Spleen (tissue), 11 donors: ENCODE data around the gene MAZ. TPM values are rescaled to one million over a fixed set of nuclear protein-coding genes. Genes with fewer than 3 reads are reported as not detected.

Experiments used
- DNase-seq: peaks from one replicate; pipeline ENCODE4 v3.0.0-alpha.2; 2020
- H3K27ac ChIP-seq, 8 donors: fragments of 200-600 bp; sonication (generic) in 7 of 8; 1 replicate in 4 of 8; 2 replicates in 4 of 8; pipeline versions ENCODE4 v1.5.0 to v1.8.0; 2016 to 2021; ENCODE audit warnings: inconsistent platforms in 4 of 8, mild to moderate bottlenecking in 4 of 8, moderate library complexity in 1 of 8
- H3K27me3 ChIP-seq, 7 donors: fragments of 200-600 bp; sonication (generic) in 6 of 7; replicated peaks in 1 of 7; 1 replicate in 4 of 7; 2 replicates in 3 of 7; pipeline versions ENCODE4 v1.5.0 to v1.8.0; 2016 to 2021; ENCODE audit warnings: inconsistent platforms in 3 of 7, mild to moderate bottlenecking in 1 of 7
- H3K36me3 ChIP-seq, 6 donors: fragments of 200-600 bp; sonication (generic) in 5 of 6; 1 replicate in 4 of 6; 2 replicates in 2 of 6; pipeline versions ENCODE4 v1.5.0 to v1.8.0; 2016 to 2021; ENCODE audit warnings: inconsistent platforms in 2 of 6
- H3K4me1 ChIP-seq, 6 donors: fragments of 200-600 bp; sonication (generic) in 5 of 6; 1 replicate in 3 of 6; 2 replicates in 3 of 6; pipeline versions ENCODE4 v1.5.0 to v1.8.0; 2016 to 2021; ENCODE audit warnings: inconsistent platforms in 3 of 6
- H3K4me3 ChIP-seq, 8 donors: fragments of 200-600 bp; sonication (generic) in 7 of 8; 1 replicate in 4 of 8; 2 replicates in 4 of 8; pipeline versions ENCODE4 v1.5.0 to v1.8.0; 2016 to 2021; ENCODE audit warnings: inconsistent platforms in 4 of 8, mild to moderate bottlenecking in 4 of 8, moderate library complexity in 2 of 8
- H3K9me3 ChIP-seq, 8 donors: fragments of 200-600 bp; sonication (generic) in 7 of 8; 1 replicate in 4 of 8; 2 replicates in 4 of 8; pipeline versions ENCODE4 v1.5.0 to v1.8.0; 2016 to 2021; ENCODE audit warnings: inconsistent platforms in 4 of 8
- POLR2A ChIP-seq, 3 donors: fragments of 450-650 bp; IDR thresholded peaks; one replicate each; pipeline ENCODE4 v1.5.1; 2017; ENCODE audit warnings: antibody characterized with exemption in 3 of 3, mild to moderate bottlenecking in 1 of 3
- POLR2AphosphoS5 ChIP-seq, 3 donors: sonication (generic); formaldehyde crosslinking; IDR thresholded peaks; one replicate each; pipeline ENCODE4 v1.5.1; 2017; ENCODE audit warnings: antibody characterized with exemption in 3 of 3
- WGBS, 5 donors: extraction: QIAGEN DNeasy Blood & Tissue Kit in 3 of 5; methylation state at CpG; one replicate each; pipeline versions ENCODE4 v1.1.5 to v1.1.7; 2013 to 2018; 5-methylcytosine and 5-hydroxymethylcytosine counted together
- intact Hi-C: fragments of 100-400 bp; cut with DNase I; formaldehyde crosslinking; loops from one replicate; pipeline ENCODE4 v1.15.0; 2023; ENCODE audit warnings: low total_unique reads
- polyA plus RNA-seq, 3 donors: library from polyadenylated mRNA; stranded (reverse); fragments of 200-250 nt; gene quantifications; one replicate each; pipeline ENCODE4 v1.2.1, GENCODE V29; 2013
- total RNA-seq, 7 donors: library from RNA; depleted of rRNA in 3 of 7; stranded (reverse); fragments of >200 nt in 3 of 7; fragmentation: NEBNext Ultra II Directional in 4 of 7; extraction: Animal tissue kit (Norgen Biotek cat#: 25700) in 4 of 7; gene quantifications; one replicate each; pipeline versions ENCODE4 v1.1.0 to v1.2.1, GENCODE V29; 2016 to 2021
- TF ChIP-seq, protein P1 (sequence below), 11 experiments: fragments of 200-600 bp in 7 of 11; fragments of 450-650 bp in 4 of 11; sonication (generic) in 4 of 11; IDR thresholded peaks in 8 of 11; conservative IDR thresholded peaks in 3 of 11; 1 replicate in 7 of 11; 2 replicates in 4 of 11; pipeline versions ENCODE4 v1.4.0 to v1.8.0; 2016 to 2021; ENCODE audit warnings: antibody characterized with exemption in 11 of 11, inconsistent platforms in 4 of 11, mild to moderate bottlenecking in 1 of 11
- donor health status: healthy with polysubstance abuse.
- donor health status: DM: no; HTN: no; CAD: no; lungs with moderate emphysema.
- donor health status: DM: no; HTN: no; CAD: no.
- donor health status: Bipolar disorder and iron deficiency.
- donor health status: healthy.
- donor health status: DM: no; HTN: no; CAD: no.
- donor health status: DM: yes; HTN: yes; CAD: no.

Gene MAZ
- total and polyA plus RNA-seq, 10 donors: 82.7 to 157 (median 113) TPM

DNA sequence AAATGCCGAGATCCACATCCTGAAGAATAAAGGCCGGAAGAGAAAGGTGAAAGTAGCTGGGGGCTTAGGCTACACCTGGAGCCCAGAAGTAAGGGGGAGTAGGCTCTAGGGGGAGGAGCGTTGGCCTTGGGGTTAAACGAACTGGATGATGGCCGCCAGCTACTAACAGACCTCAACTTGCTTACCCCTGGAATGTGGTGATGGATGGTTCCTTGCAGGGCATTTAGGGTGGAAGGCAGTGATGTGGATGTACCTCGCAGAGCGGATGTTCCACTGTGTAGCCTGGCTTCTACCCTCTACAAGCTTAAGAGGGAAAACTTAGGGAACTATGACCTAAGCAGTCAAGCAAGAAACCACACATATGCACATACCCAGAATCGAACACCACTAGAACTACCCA lies 2.3 kb upstream of the MAZ start:
- H3K4me3 ChIP-seq: peak overlapping the region in 2 of 8 donors; percentile 79 to 92
- peak overlapping the region in 7 of 8 donors; percentile 97 to 100 (median 98) for H3K27ac ChIP-seq
- 67 to 79% (median 73%) methylated on average over 8 of the region's 8 CpGs for WGBS, 5 donors
- H3K4me1 ChIP-seq: peaks cover 18 to 36% (median 33%) of the 10 kb centered on the region in 6 donors
- no peak for DNase-seq
- no peaks in the 10 kb centered on the region for H3K27me3 ChIP-seq
- TF ChIP-seq, protein P1, sequence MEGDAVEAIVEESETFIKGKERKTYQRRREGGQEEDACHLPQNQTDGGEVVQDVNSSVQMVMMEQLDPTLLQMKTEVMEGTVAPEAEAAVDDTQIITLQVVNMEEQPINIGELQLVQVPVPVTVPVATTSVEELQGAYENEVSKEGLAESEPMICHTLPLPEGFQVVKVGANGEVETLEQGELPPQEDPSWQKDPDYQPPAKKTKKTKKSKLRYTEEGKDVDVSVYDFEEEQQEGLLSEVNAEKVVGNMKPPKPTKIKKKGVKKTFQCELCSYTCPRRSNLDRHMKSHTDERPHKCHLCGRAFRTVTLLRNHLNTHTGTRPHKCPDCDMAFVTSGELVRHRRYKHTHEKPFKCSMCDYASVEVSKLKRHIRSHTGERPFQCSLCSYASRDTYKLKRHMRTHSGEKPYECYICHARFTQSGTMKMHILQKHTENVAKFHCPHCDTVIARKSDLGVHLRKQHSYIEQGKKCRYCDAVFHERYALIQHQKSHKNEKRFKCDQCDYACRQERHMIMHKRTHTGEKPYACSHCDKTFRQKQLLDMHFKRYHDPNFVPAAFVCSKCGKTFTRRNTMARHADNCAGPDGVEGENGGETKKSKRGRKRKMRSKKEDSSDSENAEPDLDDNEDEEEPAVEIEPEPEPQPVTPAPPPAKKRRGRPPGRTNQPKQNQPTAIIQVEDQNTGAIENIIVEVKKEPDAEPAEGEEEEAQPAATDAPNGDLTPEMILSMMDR (IDR thresholded peaks at IDR 0.05 in 8 of 11, conservative IDR thresholded peaks at IDR 0.05 in 3 of 11): no peak
- TF ChIP-seq POLR2A (IDR thresholded peaks at IDR 0.05) (no peak), POLR2AphosphoS5 (IDR thresholded peaks at IDR 0.05) (no peak)
- no peaks in the 10 kb centered on the region for H3K9me3 ChIP-seq
- intact Hi-C loops: no loop called here
- H3K36me3 ChIP-seq: peaks cover 0 to 54% (median 18%) of the 10 kb centered on the region in 6 donors

DNA sequence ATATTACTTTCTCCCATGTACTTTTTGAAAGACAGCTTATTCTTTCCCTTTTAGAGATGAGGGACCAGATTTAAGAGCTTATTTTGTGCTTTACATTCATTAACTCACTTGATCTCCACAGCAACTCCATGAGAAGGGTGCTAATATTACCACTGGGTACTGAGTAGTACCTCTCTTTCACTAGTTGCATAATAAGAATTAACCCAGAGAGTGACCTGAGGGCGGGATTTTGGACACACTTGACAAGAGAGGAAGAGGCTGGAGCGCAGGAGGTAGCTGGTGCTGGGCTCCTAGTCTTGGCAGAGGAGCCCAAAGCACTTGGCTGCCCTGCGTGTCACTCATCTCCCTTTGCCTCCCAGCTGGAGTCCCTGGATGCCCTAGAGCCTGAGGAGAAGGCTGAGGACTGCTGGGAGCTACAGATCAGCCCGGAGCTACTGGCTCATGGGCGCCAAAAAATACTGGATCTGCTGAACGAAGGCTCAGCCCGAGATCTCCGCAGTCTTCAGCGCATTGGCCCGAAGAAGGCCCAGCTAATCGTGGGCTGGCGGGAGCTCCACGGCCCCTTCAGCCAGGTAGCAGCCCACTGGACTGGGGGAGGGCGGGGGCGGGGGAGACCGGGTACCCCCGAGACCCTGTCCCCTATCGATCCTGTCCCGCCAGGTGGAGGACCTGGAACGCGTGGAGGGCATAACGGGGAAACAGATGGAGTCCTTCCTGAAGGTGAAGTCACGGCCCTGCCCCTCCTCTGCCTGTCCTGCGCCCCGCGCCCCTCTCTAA lies 1.7 kb upstream of the MAZ start:
- 6 to 17% (median 10%) methylated on average over 7 to 26 of the region's 26 CpGs for WGBS, 5 donors
- TF ChIP-seq, protein P1 (IDR thresholded peaks at IDR 0.05 in 8 of 11, conservative IDR thresholded peaks at IDR 0.05 in 3 of 11): no peak
- TF ChIP-seq POLR2AphosphoS5 (IDR thresholded peaks at IDR 0.05): no peak
- no peak for TF ChIP-seq POLR2A (IDR thresholded peaks at IDR 0.05)
- Histone ChIP-seq H3K36me3 (peaks cover 0 to 54% (median 18%) of the 10 kb centered on the region in 6 donors), H3K9me3 (no peaks in the 10 kb centered on the region), H3K4me1 (peaks cover 24 to 42% (median 39%) of the 10 kb centered on the region in 6 donors), H3K27ac (peak overlapping the region; percentile 97 to 100 (median 98)), H3K4me3 (peak overlapping the region; percentile 64 to 92 (median 74)), H3K27me3 (no peaks in the 10 kb centered on the region)
- peak; percentile 83 for DNase-seq
- intact Hi-C loops: no loop called here

DNA sequence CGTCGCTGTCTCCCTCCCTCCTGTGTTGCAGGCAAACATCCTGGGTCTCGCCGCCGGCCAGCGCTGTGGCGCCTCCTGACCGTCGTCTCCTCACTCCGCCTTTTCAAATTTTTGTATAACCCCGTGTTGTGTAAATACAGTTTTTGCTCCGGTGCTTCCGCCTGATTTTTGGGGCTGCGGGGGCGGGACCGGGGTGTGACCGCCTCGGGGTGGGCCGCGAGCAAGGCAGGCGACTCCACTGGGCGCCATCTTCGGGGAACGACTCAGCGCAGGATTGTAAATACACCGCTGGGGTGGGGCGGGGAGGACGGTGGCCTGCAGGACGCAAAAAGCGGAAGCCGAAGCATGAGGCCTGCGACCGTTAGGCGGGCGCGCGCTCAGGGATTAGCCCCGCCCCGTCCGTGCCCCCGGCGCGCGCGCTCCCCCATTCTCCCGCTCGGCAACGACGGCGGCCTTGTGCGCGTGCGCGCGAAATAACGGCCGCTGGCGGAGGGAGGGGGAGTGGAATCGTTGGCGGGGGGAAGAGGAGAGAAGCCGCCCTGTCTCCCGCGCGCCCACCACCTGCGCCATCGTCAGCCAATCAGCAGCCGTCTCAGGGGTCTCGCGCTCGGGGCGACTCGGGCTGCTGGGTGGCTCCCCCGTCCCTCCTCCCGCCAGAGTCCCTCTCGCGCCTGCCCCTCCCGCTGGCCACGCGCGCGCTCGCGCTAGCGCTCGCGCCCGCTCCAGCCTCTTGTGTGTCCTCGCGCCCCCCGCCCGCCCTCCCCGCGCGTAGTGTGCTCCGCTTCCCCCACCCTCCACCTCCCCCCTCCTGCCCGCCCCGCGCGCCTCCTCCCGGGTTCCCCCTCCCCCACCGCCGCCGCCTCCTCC lies 864 bp upstream of the MAZ start:
- DNase-seq: peak; percentile 100
- Histone ChIP-seq H3K9me3 (no peaks in the 10 kb centered on the region), H3K36me3 (peaks cover 0 to 54% (median 22%) of the 10 kb centered on the region in 6 donors), H3K4me1 (peaks cover 32 to 50% (median 47%) of the 10 kb centered on the region in 6 donors), H3K4me3 (peak overlapping the region; percentile 64 to 92 (median 74)), H3K27me3 (no peaks in the 10 kb centered on the region), H3K27ac (peak overlapping the region; percentile 97 to 100 (median 98))
- TF ChIP-seq POLR2AphosphoS5 (IDR thresholded peaks at IDR 0.05) (peak; percentile 99), POLR2A (IDR thresholded peaks at IDR 0.05) (peak; percentile 56 to 90 (median 85))
- TF ChIP-seq, protein P1 (IDR thresholded peaks at IDR 0.05 in 8 of 11, conservative IDR thresholded peaks at IDR 0.05 in 3 of 11): peak in 8 of 11 experiments; percentile 14 to 59 (median 32)
- intact Hi-C loops: no loop called here
- WGBS, 5 donors: 0 to 1% (median 1%) methylated on average over 22 to 99 of the region's 103 CpGs
